ENCODE results near the gene ACBD6.

The ACBD6 gene

DNA sequence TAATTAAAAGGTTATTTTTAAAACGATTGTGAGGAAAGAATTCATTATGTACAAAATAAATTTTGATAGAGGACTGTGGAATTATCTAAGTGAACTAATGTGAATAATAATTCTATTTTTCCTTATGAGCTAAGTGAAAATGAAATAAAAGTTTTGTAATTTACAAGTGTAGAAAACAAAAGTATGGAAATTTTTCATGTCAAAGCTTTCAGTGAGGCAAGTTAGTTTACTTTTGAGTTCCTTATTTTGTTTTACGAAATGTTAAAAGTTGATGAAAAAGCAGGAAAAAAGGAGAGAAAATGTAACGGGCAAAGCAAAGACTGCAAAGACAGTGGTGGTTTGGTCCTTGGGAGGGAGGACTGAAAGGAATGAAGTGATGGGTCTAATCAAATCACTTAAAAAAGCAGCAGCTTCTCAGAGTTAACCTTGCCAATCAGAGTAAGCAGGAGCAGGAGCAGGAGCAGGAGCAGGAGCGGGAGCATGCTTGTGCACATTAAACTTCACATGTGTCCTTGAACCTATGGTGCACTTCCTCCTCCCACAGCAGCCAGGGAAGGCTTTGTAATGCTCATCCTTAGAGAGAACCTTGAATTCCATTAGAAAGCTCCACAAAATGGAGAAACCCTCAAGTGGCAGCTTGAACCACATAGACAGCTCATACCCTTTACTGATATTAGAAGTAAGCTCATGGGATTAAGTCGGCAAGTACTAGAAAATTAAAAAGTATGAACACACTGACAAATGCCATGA is 139.0 kb downstream of the ACBD6 start:
- DNase-seq, result no peak

DNA sequence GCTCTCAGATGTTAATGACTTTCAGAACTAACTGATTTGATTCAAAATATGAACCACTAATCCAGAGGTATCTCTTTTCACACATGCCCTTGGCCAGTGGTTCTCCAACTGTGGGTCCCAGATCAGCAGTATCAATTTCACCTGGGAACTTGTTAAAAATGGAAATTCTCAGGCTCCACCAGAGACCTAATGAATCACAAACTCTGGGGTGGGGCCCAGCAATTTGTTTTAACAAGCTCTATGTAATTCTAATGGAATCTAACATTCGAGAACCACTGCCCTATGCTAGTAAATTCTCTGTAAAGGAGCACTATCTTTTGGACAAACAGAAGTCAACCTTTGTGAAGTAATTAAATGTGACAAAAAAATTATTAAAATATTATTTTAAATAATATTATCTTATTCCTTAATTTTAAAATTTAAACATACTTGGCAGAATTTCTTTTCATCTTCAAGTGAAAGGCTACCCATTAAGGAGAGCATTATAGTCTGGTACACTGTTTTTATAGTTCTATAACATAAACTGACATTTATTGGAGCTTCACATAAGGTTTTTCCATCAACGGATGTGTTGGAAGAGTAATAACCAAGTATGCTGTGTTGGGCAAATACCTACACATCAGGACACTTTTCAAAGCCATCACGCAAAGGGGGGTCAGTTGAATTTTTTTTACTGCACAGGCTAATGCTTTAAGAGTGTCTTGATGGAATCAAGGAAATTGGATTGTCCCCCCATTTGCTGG is 141.9 kb downstream of the ACBD6 start:
- no peak for DNase-seq

DNA sequence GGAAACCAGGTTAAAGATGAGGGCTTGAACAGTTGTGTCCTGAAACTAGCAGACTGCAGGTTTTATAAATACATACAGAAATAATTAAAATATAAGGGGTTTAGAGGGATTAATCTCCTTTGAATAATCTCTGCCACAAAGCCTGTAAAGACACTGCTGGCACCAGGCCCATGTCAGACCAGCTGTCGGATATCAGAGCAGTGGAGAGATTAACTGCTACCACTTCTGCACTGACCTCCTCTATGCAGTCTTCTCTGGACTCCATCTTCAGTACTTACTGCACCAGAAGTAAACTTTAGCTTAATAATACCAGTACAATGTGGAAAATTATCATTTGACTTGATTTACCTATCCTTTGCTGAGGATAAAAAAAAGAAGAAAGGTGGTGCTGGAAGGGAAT is 143.7 kb downstream of the ACBD6 start:
- DNase-seq, result no peak

DNA sequence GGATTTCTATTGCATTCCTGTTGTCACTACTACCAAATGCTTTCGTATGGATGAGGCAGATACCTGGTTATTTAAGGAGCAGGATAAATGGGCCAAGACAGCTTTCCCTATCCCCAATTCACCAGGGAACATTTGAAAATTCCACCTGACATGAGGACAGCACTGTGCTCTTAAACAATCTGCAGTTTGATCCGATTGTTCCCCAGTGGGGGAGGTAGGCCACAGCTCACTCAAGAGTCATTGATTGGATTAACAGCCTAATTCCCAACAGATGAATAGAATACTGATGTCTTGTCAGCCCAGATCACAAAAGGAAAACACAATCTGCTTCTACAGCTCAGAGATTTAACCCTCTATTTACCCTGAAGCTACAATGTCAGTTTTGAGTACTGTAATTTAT is 148.4 kb downstream of the ACBD6 start:
- no peak for DNase-seq

DNA sequence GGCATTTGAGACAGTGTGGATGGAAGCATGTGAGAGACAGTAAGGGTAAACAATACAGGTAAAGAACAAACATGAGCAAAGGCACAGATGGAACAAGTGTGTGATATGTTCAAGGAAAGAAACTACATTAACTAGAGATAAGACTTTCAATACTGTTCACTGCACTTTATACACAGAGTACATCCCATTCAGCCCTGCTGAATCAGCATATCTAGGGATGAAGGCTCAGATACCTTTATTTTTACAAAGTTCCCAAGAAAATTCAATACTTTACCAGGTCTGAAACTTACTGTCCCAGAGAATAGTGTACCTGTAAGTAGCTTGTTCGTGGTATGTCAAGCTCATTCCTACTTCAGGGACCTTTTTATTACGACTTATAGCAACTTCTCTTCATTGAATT is 149.8 kb downstream of the ACBD6 start:
- DNase-seq, result no peak

DNA sequence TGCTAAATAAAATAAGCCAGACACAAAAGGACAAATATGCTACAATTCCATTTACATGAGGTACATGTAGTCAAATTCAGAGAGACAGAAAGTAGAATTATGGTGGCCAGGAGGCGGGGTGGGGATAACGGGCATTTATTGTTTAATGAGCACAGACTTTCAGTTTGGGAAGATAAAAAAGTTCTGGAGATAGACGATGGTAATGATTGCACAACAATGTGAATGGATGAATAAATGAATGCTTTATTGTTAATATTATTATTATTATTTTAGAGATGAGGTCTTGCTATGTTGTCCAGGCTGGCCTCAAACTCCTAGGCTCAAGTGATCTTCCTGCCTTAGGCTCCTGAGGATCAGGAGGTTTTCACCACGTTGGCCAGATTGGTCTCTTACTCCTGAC is 150.4 kb downstream of the ACBD6 start:
- no peak for DNase-seq

DNA sequence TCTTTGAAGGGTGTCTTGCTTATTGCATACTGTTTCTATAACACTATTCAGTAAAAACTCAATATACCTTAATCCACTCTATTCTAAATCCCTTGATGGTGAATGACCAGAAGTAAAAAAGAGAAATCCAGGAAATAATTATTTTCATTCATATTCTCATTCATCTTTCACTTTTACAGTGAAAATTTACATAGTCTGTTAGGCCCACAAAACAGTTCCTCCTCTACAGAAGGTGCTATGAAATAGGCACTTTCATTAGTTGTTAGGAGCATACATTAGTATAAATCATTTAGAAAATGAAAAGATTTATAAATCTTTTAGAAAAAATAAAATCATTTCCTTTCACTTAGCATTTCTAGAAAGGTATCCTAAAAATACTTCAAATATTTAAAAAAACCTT is 157.2 kb downstream of the ACBD6 start:
- DNase-seq, result no peak

DNA sequence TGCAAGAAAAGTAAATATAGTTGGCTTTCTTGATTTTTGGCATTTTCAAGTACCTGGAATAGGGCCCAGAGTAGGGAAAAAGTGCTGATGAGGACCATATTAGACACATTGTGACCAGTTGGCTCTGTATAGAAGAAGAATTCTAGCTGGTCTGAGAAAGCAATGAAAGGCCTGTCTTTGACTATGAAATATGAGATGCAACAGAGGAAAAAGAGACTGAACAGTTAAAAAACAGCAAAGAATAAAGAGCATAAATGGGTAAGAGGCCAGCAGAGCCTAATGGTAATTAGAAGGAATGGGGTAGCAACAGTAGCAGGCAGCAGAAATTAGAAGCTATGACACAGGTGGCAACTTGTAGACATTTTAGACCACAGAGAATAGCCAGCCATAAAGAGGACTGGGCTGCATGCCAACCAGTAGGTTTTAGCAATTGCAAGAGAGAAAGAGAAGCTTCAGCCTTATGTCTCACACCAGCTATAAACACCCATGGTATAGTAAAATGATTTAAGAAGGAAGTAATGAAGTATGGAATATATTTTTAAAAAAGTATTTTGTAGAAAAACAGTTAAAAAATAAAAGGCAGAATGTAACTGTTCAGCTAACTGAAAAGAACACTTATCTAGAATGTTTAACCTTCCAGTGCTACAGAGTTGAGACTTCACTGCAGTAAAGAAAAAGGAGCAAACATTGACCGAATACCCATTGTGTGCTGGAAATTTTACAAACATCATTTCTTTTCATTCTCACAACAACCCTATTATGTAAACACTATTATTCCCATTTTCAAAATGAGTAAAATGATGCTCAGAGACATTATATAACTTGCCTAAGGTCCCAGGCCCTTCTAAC is 158.2 kb downstream of the ACBD6 start:
- no peak for DNase-seq

DNA sequence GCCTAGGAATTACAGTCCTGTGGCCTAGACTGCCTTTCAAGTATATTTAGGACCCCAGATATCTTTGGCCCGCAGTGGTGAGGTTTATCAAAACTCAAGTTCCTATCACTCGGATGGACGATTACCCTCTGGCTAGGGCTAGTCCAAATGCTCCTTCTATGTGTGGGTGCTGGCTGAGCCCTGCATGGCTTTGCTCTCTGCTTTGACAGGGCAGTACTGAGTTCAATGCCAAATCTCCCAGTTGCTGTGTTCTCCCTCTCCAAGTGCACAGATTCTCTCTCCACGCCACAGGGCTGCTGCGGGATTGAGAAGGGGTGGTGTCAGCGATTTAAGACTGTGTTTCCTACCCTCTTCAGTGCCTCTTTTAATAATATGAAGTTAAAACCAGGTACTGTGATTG is 175.3 kb downstream of the ACBD6 start:
- DNase-seq, result no peak

DNA sequence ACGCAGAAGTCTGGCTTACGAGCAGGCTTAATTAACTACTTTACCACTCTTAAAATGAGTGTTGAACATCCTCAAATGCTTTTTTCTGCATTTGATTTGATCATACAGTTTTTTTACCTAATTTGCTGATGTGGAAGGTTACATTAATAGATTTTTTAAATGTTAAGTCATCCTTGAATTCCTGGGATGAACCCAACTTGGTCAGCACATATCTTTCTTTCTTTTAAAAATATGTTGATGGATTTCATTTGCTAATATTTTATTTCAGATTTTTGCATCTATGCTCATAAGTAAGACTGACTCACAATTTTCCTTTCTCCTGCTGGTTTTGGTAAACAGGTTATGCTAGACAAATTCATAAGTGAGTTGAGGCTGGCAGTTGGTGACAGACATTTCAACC is 189.5 kb downstream of the ACBD6 start:
- DNase-seq, result no peak

DNA sequence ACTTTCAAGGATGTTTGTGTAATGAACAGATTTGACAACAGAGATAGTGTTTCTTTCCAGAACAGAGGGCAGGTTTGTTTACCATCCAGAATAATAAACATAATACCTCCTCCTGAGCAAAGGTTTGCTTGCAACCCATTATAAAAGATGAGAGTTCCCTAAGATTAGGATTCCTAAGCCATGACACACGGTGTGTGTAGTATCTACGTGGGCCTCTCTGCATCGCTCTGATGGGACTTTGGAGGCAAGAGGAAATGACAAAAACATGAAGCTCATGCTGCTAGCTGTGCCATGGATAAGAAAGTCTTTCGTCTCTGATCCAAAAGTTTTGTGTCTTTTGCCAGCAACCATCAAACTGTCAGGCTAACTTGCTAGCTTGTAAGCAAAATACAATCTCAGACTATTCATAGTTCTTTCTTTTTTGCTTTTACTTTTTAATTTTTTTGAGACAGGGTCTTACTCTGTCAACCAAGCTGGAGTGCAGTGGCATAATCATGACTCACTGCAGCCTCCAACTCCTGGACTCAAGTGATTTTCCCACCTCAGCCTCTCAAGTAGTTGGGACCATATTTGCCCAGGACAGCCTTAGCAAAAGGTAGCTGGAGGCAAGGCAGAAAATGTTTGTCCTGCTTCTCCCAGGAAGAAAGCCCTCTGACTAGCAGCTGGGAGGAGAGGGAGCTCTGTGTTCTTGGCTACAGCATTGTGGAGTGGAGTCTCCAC is 191.2 kb downstream of the ACBD6 start:
- DNase-seq, result no peak

DNA sequence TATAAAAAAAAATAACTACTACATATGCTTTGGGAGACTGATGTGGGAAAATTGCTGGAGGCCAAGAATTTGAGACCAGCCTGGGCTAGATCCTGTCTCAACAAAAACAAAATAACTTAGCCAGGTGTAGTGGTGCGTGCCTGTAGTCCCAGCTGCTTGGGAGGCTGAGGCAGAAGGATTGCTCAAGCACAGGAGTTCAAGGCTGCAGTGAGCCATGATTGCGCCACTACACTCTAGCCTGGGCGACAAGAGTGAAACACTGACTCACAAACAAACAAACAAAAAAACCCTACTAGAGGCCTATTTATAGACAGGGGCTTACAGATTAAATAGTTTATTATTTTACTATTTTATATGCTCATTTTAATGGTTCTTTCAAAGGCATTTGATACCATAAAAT is 192.3 kb downstream of the ACBD6 start:
- no peak for DNase-seq

DNA sequence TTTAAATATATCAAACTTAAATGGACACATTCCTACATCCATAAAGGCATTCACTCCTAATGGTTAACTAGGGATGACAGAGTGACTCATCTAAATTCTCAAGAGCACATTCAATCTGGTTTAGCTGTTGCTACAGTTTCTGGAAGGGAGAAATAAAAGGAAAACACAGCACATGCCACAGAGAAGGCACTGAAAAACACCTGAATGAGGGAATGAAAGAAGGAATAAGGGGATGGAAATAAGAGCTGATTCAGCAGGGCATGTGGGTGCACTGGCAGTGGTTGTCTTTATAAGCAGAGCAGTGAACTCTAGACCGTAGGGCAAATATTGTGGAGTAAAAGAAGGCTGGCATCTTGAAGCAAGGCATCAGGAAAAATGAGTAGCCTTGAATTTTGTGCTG is 193.0 kb downstream of the ACBD6 start:
- DNase-seq, result no peak

DNA sequence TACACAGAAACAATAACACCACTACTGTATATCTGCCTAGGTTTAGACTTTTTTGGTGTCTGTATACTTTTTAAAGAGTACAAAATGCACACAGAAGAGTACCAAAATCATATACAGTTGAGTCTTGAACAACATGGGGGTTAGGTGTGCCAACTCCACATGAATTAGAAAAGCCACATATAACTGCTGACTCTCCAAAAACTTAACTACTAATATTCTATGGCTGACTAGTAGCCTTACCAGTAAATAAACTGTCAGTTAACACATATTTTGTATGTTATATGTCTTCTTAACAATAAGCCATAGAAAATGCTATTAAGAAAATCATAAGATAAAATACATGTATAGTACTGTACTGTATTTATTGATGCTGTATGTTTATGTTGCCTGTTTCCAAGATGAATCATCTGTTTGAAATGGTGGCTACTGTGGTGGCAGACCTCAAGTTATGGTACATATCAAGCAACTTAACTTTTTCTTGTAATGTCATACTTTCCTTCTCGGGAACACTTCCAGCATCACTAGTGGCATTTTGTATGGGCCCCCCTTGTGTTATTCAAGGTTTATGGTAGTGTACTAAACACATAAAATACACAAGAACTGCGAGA is 201.1 kb downstream of the ACBD6 start:
- DNase-seq, result no peak

DNA sequence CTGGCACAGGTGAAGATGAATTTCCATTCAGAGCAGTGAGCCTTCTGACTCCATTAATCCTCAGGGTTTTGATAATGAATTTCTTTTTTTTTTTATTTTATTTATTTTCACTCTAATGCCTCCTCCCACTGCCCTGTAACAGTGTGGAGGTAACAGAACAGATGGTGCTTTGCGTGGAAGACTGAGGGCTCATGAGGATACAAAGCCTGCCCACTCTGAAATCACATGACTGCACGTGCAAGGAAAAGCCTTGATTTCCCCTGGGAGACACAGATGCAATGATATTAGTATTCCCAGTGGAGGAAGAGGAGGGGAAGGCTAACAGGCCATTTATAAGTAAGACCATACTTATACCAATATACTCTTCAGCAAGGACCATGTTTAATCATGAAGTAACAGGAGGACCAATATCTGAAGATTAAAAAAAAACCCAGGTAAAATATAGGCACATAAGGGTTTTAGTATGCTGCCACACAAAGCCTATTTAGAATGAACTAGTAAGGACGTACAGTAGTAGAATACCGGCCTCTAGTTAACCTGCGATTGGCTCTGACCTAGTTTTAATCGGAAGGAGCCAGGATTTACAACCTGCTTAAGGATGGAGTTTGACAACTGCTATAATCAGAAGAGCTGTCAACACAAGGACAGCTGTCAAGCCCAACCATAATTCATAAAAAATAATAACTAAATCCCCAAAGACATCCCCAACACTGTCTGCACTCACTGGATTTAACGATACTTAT is 202.7 kb downstream of the ACBD6 start:
- no peak for DNase-seq

DNA sequence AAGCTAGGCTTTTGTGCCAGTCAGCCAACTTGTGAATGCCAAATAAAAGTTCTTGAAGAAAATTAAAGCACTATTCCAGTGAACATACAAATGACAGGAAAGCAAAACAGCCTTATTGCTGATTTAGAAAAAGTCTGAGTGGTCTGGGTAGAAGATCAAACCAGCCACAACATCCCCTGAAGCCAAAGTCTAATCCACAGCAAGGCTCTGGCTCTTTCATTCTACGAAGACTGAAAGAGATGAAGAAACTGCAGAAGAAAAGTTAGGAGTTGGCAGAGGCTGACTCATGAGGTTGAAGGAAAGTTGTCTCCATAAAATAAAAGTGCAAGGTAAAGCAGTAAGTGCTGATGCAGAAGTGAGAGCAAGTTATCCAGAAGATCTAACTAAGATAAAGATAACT is 206.4 kb downstream of the ACBD6 start:
- DNase-seq, result no peak

DNA sequence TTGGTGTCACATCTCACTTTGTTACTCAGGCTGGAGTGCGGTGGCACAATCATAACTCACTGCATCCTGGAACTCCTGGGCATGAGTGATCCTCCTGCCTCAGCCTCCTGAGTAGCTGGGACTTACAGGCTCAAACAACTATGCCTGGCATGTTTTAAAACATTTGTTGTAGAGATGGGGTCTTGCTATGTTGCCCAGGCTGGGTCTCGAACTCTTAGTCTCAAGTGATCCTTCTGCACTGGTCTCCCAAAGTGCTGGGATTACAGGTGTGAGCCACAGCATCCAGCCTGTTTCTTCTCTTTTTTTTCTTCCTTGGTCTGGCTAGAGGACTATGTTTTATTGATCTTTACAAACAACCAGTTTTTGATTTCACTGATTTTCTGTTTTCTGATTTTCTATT is 207.7 kb downstream of the ACBD6 start:
- no peak for DNase-seq

DNA sequence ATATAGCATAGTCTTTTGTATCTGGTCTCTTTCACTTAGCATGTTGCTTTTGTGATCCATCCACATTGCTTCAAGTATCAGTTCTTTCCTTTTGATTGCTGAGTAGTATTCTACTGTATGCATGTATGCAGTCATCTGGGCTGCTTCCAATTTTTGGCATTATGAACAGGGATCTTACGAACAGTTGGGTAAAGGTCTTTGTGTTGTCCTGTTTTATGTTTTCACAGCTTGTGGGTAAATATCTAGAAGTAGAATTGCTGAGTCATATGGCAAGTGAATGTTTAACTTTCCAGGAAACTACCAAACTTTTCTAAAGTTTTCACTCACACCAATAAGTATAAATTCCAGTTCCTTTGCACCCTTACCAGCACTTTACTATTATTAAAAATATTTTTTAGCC is 211.4 kb downstream of the ACBD6 start:
- DNase-seq, result no peak

DNA sequence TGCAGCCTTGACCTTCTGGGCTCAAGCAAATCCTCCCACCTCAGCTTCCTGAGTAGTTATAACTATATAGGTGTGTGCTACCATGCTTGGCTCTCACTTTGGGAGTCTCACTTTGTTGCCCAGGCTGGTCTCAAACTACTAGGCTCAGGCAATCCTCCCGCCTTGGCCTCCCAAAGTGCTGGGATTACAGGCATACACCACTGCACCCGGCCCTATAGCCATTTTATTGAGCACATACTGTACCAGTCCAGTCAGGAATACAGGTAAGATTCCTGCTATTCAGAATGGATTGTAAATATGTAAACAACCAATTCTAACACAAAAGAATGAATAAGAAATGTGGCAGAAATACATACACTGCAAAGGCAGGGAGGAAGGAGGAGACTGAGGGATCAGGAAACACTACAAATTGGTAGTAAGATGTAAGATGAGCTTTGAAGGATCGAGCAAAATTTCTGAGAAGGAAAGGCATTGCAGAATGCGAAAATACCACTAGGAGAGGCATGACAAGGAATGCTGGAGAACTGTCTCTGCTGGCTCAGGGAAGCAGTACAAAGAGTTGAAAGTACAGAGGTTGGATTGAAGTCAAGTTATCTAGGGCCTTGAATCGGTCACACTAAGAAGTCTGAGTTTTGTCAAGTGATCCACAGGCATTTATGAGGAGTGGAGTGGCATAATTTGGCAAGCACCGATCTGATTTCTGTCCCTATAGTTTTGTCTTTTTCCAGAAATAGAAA is 211.9 kb downstream of the ACBD6 start:
- no peak for DNase-seq

DNA sequence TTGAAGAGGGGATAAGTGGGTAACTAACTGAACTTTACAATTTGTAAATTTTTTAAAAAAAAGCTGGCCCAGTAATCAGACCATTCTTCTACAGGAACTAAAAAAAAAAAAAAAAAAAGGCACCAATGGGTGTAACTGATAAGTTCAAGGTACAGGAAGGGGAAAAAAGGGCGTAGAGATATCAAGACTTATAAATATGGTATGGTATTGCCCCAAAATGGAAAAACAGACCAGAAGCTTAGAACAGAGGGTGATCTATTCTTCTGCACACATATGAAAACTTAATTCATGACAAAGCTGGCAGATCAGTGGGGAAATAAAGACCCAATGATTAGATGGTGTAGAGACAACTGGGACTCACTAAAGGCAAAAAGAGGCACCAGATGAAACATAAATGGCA is 213.4 kb downstream of the ACBD6 start:
- DNase-seq, result no peak
